ENCODE results near the gene RAE1.

The RAE1 gene

GRCh38 chr20:57401565-57401918 lies 50.5 kb downstream of the RAE1 start:
- DNase-seq, result no peak

GRCh38 chr20:57402206-57403125 lies 51.4 kb downstream of the RAE1 start:
- no peak for DNase-seq

GRCh38 chr20:57403216-57403615 lies 52.2 kb downstream of the RAE1 start:
- no peak for DNase-seq

- DNase-seq, result no peak
Observed at GRCh38 chr20:57404006-57404405, 53.0 kb downstream of the RAE1 start.

- no peak for DNase-seq
Observed at GRCh38 chr20:57404419-57405072, 53.5 kb downstream of the RAE1 start.

- no peak for DNase-seq
Observed at GRCh38 chr20:57405236-57406016, 54.4 kb downstream of the RAE1 start.

GRCh38 chr20:57407541-57407956 lies 56.5 kb downstream of the RAE1 start:
- DNase-seq, result no peak

GRCh38 chr20:57408131-57408530 lies 57.1 kb downstream of the RAE1 start:
- no peak for DNase-seq

- no peak for DNase-seq
Observed at GRCh38 chr20:57408536-57409233, 57.6 kb downstream of the RAE1 start.

- DNase-seq, result no peak
Observed at GRCh38 chr20:57409316-57409671, 58.2 kb downstream of the RAE1 start.

- no peak for DNase-seq
Observed at GRCh38 chr20:57409672-57410397, 58.8 kb downstream of the RAE1 start.

- DNase-seq, result no peak
Observed at GRCh38 chr20:57410398-57410920, 59.4 kb downstream of the RAE1 start.

- DNase-seq, result no peak
Observed at GRCh38 chr20:57410924-57411323, 59.9 kb downstream of the RAE1 start.

GRCh38 chr20:57411406-57412283 lies 60.6 kb downstream of the RAE1 start:
- no peak for DNase-seq

- DNase-seq, result no peak
Observed at GRCh38 chr20:57412347-57413029, 61.4 kb downstream of the RAE1 start.

- no peak for DNase-seq
Observed at GRCh38 chr20:57413986-57414385, 62.9 kb downstream of the RAE1 start.

GRCh38 chr20:57414867-57415592 lies 64.0 kb downstream of the RAE1 start:
- no peak for DNase-seq

GRCh38 chr20:57415771-57416170 lies 64.7 kb downstream of the RAE1 start:
- DNase-seq, result no peak

- no peak for DNase-seq
Observed at GRCh38 chr20:57416296-57417022, 65.4 kb downstream of the RAE1 start.
